HepG2 (cell line): ENCODE results near the gene ACSM3. TPM values are rescaled to one million over a fixed set of nuclear protein-coding genes. Genes with fewer than 3 reads are reported as not detected.

ENCODE experiments used
- AFF4 ChIP-seq: sonication (generic); formaldehyde crosslinking; IDR thresholded peaks from 2 replicates; pipeline ENCODE4 v1.4.0; 2020; ENCODE audit warnings: missing genetic modification reagents
- CHD4 ChIP-seq: fragments of 200-600 bp; sonication (generic); IDR thresholded peaks from 2 replicates; pipeline ENCODE4 v1.7.0; 2017; ENCODE audit warnings: mild to moderate bottlenecking, low read length, borderline replicate concordance
- ELF1 ChIP-seq: sonication (generic); formaldehyde crosslinking; IDR thresholded peaks from 2 replicates; pipeline ENCODE4 v1.4.0; 2020; ENCODE audit warnings: missing genetic modification reagents
- GLMP ChIP-seq: sonication (generic); formaldehyde crosslinking; IDR thresholded peaks from 2 replicates; pipeline ENCODE4 v1.9.0; 2021; ENCODE audit warnings: missing genetic modification reagents, mild to moderate bottlenecking, borderline replicate concordance
- IRX3 ChIP-seq: sonication (generic); formaldehyde crosslinking; IDR thresholded peaks from 2 replicates; pipeline ENCODE4 v1.8.1; 2023; ENCODE audit warnings: mild to moderate bottlenecking, low read depth, missing genetic modification reagents, borderline replicate concordance
- KIAA2018 ChIP-seq: sonication (generic); formaldehyde crosslinking; IDR thresholded peaks from 2 replicates; pipeline ENCODE4 v1.5.0; 2020; ENCODE audit warnings: mild to moderate bottlenecking, missing genetic modification reagents, borderline replicate concordance
- TBX2 ChIP-seq: sonication (generic); formaldehyde crosslinking; IDR thresholded peaks from 2 replicates; pipeline ENCODE4 v1.5.0; 2020; ENCODE audit warnings: missing genetic modification reagents, mild to moderate bottlenecking, borderline replicate concordance
- THRA ChIP-seq: sonication (generic); formaldehyde crosslinking; IDR thresholded peaks from 2 replicates; pipeline ENCODE4 v1.4.0; 2020; ENCODE audit warnings: missing genetic modification reagents, borderline replicate concordance
- ZNF543 ChIP-seq: sonication (generic); formaldehyde crosslinking; IDR thresholded peaks from 2 replicates; pipeline ENCODE4 v1.4.0; 2020; ENCODE audit warnings: mild to moderate bottlenecking, missing genetic modification reagents
- ZNF788 ChIP-seq: sonication (generic); formaldehyde crosslinking; IDR thresholded peaks from 2 replicates; pipeline ENCODE4 v1.5.0; 2020; ENCODE audit warnings: mild to moderate bottlenecking, missing genetic modification reagents, borderline replicate concordance
- polyA plus RNA-seq, 8 experiments: library from polyadenylated mRNA; depleted of rRNA in 3 of 8; stranded (reverse) in 7 of 8; unstranded in 1 of 8; fragments of >200 nt; fragmentation: Illumina TruSeq in 4 of 8; extraction: Trizol in 4 of 8; gene quantifications; 2 replicates each; pipeline versions ENCODE4 v1.2.1 to v1.2.3, GENCODE V29; 2011 to 2016; ENCODE audit warnings: low read depth in 4 of 8, missing spikeins in 1 of 8, mixed read lengths in 1 of 8; ENCODE audit not compliant: insufficient read depth in 1 of 8
- total RNA-seq, 5 experiments: library from RNA; depleted of rRNA; stranded (reverse); fragments of >200 nt; fragmentation: Illumina TruSeq; extraction: Trizol; gene quantifications; 2 replicates each; pipeline ENCODE4 v1.2.3, GENCODE V29; 2016; ENCODE audit warnings: low read depth in 1 of 5

The ACSM3 gene
- total and polyA plus RNA-seq, 2 of the 13 experiments (the other 11 are each of a cell fraction or from before 2014, with no cell fraction given), result 74.0 to 108 TPM

GRCh38 chr16:20806168-20807050 lies 42.6 kb downstream of the ACSM3 start, which contains the start of the genes ERI2 and REXO5 (continued):
- TF ChIP-seq AFF4 (CRISPR knock-in tag) (no peak; the same call in 1 of the 2 replicates), KIAA2018 (peak; percentile 99), IRX3 (peak; percentile 94), TBX2 (CRISPR knock-in tag) (peak; percentile 91), ELF1 (CRISPR knock-in tag) (peak; percentile 97), CHD4 (no peak), GLMP (no peak; the same call in 1 of the 2 replicates), THRA (peak; percentile 53; the same call in 1 of the 2 replicates), ZNF543 (CRISPR knock-in tag) (peak; percentile 98), ZNF788 (CRISPR knock-in tag) (peak; percentile 98)
